GM15510 (cell line): ENCODE results near the gene SLC25A51.

Experiments used
- POLR2A ChIP-seq: IDR thresholded peaks from 3 replicates; pipeline ENCODE4 v1.6.1; 2011; ENCODE audit warnings: borderline replicate concordance; ENCODE audit not compliant: insufficient read length; ENCODE audit errors: extremely low read depth

Gene SLC25A51

GRCh38 chr9:37917801-37918664 is 14.1 kb upstream of the SLC25A51 start:
- TF ChIP-seq POLR2A = no peak

GRCh38 chr9:37917313-37917731 is 13.4 kb upstream of the SLC25A51 start:
- TF ChIP-seq POLR2A = no peak

GRCh38 chr9:37916471-37917312 is 12.8 kb upstream of the SLC25A51 start:
- no peak for TF ChIP-seq POLR2A

- no peak for TF ChIP-seq POLR2A
Measured at GRCh38 chr9:37915911-37916470, 12.1 kb upstream of the SLC25A51 start.

- no peak for TF ChIP-seq POLR2A
Measured at GRCh38 chr9:37914701-37915358, 10.9 kb upstream of the SLC25A51 start.

- no peak for TF ChIP-seq POLR2A
Measured at GRCh38 chr9:37914154-37914551, 10.2 kb upstream of the SLC25A51 start.

- TF ChIP-seq POLR2A = no peak
Measured at GRCh38 chr9:37913480-37914153, 9.7 kb upstream of the SLC25A51 start.

- TF ChIP-seq POLR2A = no peak
Measured at GRCh38 chr9:37911271-37911681, 7.3 kb upstream of the SLC25A51 start.

GRCh38 chr9:37910271-37910670 is 6.3 kb upstream of the SLC25A51 start:
- no peak for TF ChIP-seq POLR2A

- no peak for TF ChIP-seq POLR2A
Measured at GRCh38 chr9:37909326-37909725, 5.4 kb upstream of the SLC25A51 start.

GRCh38 chr9:37908698-37909186 is 4.8 kb upstream of the SLC25A51 start:
- no peak for TF ChIP-seq POLR2A

GRCh38 chr9:37908283-37908682 is 4.4 kb upstream of the SLC25A51 start:
- no peak for TF ChIP-seq POLR2A

GRCh38 chr9:37906312-37907239 is 2.6 kb upstream of the SLC25A51 start:
- no peak for TF ChIP-seq POLR2A

GRCh38 chr9:37905776-37906175 is 1.8 kb upstream of the SLC25A51 start:
- no peak for TF ChIP-seq POLR2A

- no peak for TF ChIP-seq POLR2A
Measured at GRCh38 chr9:37905131-37905505, 1.2 kb upstream of the SLC25A51 start.
